ENCODE results near the gene NPHS1.

Gene NPHS1

GRCh38 chr19:35872180-35872579, 19.9 kb upstream of the NPHS1 start:
- DNase-seq, result no peak

GRCh38 chr19:35871611-35872010, 19.3 kb upstream of the NPHS1 start:
- no peak for DNase-seq

GRCh38 chr19:35870798-35871197, 18.5 kb upstream of the NPHS1 start:
- no peak for DNase-seq

DNA sequence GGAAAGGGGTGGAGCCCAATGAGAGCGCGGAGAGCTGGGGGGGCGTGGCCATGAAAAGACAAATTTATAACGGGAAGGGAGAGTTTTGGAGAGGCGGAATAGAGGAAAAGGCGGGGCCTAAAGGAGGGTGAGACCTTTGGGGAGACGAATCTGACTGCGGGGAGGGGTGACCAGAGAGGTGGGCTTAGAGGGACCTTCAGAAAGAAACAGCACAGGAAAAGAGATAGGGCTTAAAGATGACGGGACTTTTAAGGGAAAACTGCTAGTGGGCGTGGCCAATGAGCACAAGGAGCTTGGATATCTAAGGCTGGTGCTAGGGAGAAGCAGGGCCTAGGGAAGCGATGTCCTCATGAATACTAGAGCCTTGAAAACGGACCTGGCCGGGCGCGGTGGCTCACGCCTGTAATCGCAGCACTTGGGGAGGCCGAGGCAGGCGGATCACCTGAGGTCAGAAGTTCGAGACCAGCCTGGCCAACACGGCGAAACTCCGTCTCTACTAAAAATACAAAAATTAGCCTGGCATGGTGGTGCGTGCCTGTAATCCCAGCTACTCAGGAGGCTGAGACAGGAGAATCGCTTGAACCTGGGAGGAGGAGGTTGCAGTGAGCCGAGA, 17.9 kb upstream of the NPHS1 start:
- DNase-seq, result peak; percentile 84

DNA sequence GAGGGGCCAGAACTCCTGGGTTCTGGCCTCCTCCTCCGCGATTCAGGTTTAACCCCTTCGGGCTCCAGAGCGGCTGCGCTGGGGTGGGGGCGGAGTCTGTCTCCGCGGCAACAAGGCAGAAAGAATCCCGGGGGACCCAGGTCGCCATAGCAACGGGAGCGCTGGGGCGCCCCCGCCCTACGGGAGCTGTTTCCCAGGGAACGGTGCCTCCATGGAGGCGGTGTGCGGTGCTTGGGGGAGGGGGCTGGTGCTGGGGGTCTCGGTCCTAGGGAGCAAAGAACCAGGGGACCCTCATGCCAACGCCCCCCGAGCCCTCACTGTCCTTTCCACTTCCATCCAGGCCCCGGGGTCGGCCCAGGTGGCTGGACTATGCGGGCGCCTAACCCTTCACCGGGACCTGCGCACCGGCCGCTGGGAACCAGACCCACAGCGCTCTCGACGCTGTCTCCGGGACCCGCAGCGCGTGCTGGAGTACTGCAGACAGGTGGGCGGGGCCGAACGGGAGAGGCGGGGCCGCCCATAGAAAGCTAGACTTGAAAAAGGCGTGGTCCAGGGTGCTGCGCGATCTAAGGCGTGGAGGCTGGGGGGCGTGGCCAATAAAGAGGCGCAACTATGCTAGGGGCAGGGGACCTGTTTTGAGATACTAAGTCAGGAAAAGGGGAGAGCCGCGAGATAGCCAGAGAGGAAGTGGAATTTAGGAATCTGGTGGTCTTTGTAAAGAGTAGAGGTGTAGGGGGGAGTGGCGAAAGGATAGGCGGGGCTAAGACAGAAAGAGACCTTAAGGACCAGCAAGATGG, 17.2 kb upstream of the NPHS1 start:
- DNase-seq, result peak; percentile 93

DNA sequence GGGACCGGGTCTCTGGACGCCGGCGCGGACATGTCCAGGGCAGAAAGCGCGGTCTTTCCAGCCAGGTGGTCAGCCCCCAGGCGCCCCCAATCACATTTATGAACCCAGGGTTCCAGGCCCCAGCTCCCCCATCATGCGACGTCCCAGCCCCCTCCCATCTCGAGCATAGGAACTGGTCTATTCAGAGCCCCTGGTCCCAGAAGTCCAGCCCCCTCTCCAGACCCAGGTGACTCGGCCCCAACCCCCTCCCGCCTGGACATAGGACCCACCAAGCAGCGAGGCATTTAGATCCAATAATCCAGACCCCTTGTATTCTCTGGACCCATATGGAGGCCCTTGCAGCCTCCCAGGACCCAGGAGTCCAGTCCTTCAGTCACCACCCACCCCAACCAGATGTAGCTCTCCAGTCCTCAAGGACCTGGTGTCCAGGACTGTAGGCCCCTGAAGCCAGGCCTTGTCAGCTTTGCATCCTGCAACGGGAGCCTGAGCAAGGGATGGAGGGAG, 16.6 kb upstream of the NPHS1 start:
- DNase-seq, result no peak

DNA sequence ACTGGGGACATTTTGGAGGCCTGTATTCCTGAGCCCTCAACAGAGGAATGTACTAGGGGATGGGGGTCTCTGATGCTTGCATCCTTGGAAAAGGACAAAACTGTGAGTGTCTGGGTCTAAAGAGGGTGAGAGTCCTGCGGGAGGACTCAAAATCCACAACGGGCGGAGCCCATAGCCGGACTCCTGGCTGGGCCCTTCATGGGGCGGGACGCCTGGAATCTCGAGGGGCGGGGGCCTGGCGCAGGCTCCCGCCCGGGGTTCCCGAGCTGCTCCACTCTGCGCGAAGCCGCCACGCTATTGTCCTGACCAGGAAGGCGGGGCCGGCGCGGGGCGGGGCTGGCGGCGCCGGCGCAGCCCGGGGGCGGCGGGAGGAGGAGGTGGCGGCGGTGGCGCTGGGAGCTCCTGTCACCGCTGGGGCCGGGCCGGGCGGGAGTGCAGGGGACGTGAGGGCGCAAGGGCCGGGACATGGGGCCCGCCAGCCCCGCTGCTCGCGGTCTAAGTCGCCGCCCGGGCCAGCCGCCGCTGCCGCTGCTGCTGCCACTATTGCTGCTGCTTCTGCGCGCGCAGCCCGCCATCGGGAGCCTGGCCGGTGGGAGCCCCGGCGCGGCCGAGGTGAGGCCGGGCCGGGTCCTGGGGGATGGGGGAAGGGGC, 16.0 kb upstream of the NPHS1 start, which contains the start of gene APLP1:
TSS of gene APLP1 (plus strand) at position 403 of the 651 bp plus-strand sequence. CDS start at position 466, 63 bp downstream.
- peak; percentile 62 for DNase-seq

- no peak for DNase-seq
Measured at GRCh38 chr19:35863018-35863417, 10.7 kb upstream of the NPHS1 start.

DNA sequence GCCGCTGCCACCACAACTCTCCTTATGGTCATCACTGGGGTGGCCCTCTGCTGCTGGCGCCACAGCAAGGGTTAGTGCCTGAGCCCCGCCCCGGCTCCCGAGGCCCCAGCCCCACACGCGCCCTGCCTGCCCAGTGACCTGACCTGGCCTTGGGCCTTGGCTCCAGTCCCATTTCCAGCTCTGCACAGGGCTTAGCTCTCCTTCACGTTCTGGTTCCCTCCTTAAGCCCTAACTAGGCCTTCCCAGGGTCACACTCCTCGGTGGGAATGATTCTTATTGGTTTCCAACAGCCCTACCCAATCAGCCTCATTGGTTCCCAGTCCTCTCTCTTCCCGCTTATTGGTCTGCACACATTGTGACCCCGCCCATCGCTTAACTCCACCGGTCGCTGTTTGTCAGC, 10.2 kb upstream of the NPHS1 start:
- DNase-seq, result no peak

DNA sequence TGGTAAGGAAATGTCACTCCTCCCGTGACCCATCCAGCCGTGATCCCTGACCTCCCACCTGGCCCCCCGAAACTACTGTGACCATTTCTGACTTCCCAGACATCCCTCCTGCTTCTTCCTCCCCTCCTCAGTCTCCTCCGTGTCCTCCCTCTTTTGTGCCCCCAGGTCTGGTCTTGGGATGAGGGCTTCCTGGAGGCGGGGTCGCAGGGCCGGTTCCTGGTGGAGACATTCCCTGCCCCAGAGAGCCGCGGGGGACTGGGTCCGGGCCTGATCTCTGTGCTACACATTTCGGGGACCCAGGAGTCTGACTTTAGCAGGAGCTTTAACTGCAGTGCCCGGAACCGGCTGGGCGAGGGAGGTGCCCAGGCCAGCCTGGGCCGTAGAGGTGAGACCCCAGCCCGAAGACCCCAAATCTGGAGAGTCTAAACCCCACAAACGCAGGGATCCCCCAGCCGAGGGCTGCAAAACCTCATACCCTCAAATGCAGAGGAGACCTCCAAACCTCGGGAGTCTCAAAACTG, 9.4 kb upstream of the NPHS1 start:
- no peak for DNase-seq

GRCh38 chr19:35860818-35861639, 8.7 kb upstream of the NPHS1 start:
- DNase-seq, result no peak

DNA sequence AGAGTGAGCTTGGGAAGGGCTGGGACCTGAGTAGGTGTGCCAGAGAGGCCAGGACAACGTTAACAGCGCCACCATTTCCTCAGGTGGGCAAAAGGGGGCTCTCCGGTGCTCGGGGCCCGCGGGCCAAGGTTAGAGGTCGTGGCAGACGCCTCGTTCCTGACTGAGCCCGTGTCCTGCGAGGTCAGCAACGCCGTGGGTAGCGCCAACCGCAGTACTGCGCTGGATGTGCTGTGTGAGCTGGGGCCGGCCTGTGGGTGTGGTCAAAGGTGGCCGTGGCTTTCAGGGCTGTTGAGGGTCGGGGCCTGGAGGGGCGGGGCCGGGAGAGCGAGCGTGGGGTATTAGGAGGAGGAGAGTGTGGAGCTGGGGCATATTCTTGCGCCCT, 8.1 kb upstream of the NPHS1 start:
- DNase-seq, result no peak

GRCh38 chr19:35859414-35859813, 7.1 kb upstream of the NPHS1 start:
- DNase-seq, result no peak

- DNase-seq, result no peak
Measured at GRCh38 chr19:35858311-35858710, 6.0 kb upstream of the NPHS1 start.

GRCh38 chr19:35856546-35857149, 4.3 kb upstream of the NPHS1 start, which contains the start of gene KIRREL2:
KIRREL2 (plus strand) TSS chr19:35856911; CDS start chr19:35857120, 209 bp downstream.
- no peak for DNase-seq

GRCh38 chr19:35853038-35853756, 893 bp upstream of the NPHS1 start:
- no peak for DNase-seq

- DNase-seq, result peak; percentile 56
Measured at GRCh38 chr19:35851213-35852028, 883 bp downstream of the NPHS1 start.

- DNase-seq, result no peak
Measured at GRCh38 chr19:35848919-35849505, 3.3 kb downstream of the NPHS1 start.

DNA sequence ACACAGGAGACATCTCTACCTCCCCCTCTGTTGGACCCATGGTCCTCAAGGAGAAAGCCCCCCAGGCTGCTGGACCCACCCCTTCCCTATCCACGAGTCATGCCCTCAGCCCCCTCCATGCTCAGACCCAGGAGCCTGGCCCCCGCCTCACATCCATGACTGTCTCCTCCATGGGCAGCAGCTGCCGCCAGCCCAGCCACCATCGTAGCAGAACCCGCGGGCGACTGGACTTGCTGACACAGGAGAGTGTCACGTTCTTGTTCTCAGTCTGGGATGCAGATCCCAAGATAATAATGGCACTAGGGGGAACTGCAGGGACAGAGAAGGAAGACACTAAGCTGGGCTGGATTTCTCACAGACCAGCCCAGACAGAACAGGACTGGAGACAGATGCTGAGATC, 3.8 kb downstream of the NPHS1 start:
- no peak for DNase-seq

DNA sequence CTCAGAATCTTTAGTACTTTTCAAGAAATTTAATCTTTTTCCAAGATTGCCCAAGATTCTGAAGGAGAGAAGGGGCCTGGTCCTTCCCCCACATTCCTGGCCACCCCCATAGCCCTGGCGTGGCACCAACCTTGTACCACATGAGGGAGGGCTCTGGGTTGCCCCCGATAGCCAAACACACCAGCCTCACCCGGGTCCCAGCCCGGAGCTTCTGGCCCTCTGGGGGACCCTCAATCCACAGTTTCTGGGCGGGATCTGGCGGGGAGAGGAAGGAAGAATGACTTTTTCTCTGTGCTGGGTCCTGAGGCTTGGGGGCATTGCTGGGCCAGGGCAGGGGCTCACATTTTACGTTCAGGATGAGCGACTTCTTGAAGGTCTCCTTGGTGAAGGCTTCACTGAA, 4.4 kb downstream of the NPHS1 start:
- no peak for DNase-seq
